GM23338 (cell line): ENCODE measurements around the gene SLC25A24. TPM values are rescaled to one million over a fixed set of nuclear protein-coding genes. Genes with fewer than 3 reads are reported as not detected.

ENCODE experiments used
- ATAC-seq: fragments of 200-7000 bp; cut with Tn5 transposase; 3 replicates; pipeline ENCODE4 v1.9.1; 2020
- DNase-seq: peaks from one replicate; pipeline ENCODE4 v3.0.0-alpha.2; 2015; ENCODE audit warnings: low spot score
- H2AFZ ChIP-seq: fragments of 200-600 bp; sonication (generic); 2 replicates; pipeline ENCODE4 v1.8.0; 2016; ENCODE audit warnings: antibody characterized with exemption, mild to moderate bottlenecking, moderate library complexity
- H3F3A ChIP-seq: fragments of 200-600 bp; sonication (generic); replicated peaks from 2 replicates; pipeline ENCODE4 v1.8.0; 2017; ENCODE audit warnings: antibody characterized with exemption, mixed run types, low read depth
- H3K27ac ChIP-seq: fragments of 200-600 bp; sonication (generic); 2 replicates; pipeline ENCODE4 v1.6.1; 2016; ENCODE audit warnings: low read depth
- H3K27me3 ChIP-seq: fragments of 200-600 bp; sonication (generic); 2 replicates; pipeline ENCODE4 v1.8.0; 2016; ENCODE audit warnings: mild to moderate bottlenecking, mixed run types, moderate library complexity; ENCODE audit not compliant: insufficient read depth
- H3K36me3 ChIP-seq: fragments of 200-600 bp; sonication (generic); 2 replicates; pipeline ENCODE4 v1.8.0; 2016; ENCODE audit warnings: mild to moderate bottlenecking; ENCODE audit not compliant: insufficient read depth
- H3K4me1 ChIP-seq: fragments of 200-600 bp; sonication (generic); 2 replicates; pipeline ENCODE4 v1.8.0; 2016; ENCODE audit warnings: mild to moderate bottlenecking, moderate library complexity; ENCODE audit not compliant: insufficient read depth
- H3K4me2 ChIP-seq: fragments of 200-600 bp; sonication (generic); 2 replicates; pipeline ENCODE4 v1.7.1; 2017; ENCODE audit warnings: mixed run types
- H3K4me3 ChIP-seq: fragments of 200-600 bp; sonication (generic); 2 replicates; pipeline ENCODE4 v1.6.1; 2016; ENCODE audit warnings: mixed run types
- H3K79me2 ChIP-seq: fragments of 200-600 bp; sonication (generic); replicated peaks from 2 replicates; pipeline ENCODE4 v1.8.0; 2017; ENCODE audit warnings: mild to moderate bottlenecking; ENCODE audit not compliant: insufficient read depth
- H3K9me2 ChIP-seq: fragments of 200-600 bp; sonication (generic); 2 replicates; pipeline ENCODE4 v1.8.0; 2017; ENCODE audit not compliant: insufficient read depth
- H4K20me1 ChIP-seq: fragments of 200-600 bp; sonication (generic); replicated peaks from 2 replicates; pipeline ENCODE4 v1.8.0; 2017; ENCODE audit warnings: mild to moderate bottlenecking; ENCODE audit not compliant: insufficient read depth
- H3K27ac Mint-ChIP-seq: 2 replicates; pipeline ENCODE4 v1.8.0; 2020; ENCODE audit warnings: inconsistent platforms, mild to moderate bottlenecking, moderate library complexity, mixed read lengths
- H3K27me3 Mint-ChIP-seq: 3 replicates; pipeline ENCODE4 v1.8.0; 2022; ENCODE audit warnings: low read depth, mild to moderate bottlenecking, moderate library complexity, mixed read lengths, inconsistent platforms; ENCODE audit not compliant: insufficient read depth, poor library complexity
- H3K36me3 Mint-ChIP-seq: 3 replicates; pipeline ENCODE4 v1.8.0; 2021; ENCODE audit warnings: low read depth, mild to moderate bottlenecking, inconsistent platforms, moderate library complexity, mixed read lengths
- H3K4me1 Mint-ChIP-seq: 3 replicates; pipeline ENCODE4 v1.8.0; 2020; ENCODE audit warnings: mild to moderate bottlenecking, inconsistent platforms, mixed read lengths
- H3K4me3 Mint-ChIP-seq: 3 replicates; pipeline ENCODE4 v1.8.0; 2021; ENCODE audit warnings: moderate library complexity, mild to moderate bottlenecking, inconsistent platforms, mixed read lengths
- H3K9me3 Mint-ChIP-seq: 3 replicates; pipeline ENCODE4 v1.8.0; 2020; ENCODE audit warnings: moderate library complexity, mild to moderate bottlenecking, inconsistent platforms, mixed read lengths
- CREB1 ChIP-seq: fragments of 250-450 bp; sonication (Bioruptor Pico); IDR thresholded peaks from 2 replicates; pipeline ENCODE4 v1.5.0; 2020; ENCODE audit warnings: low read depth, mild to moderate bottlenecking, moderate library complexity
- EZH2phosphoT487 ChIP-seq: fragments of 200-600 bp; sonication (generic); IDR thresholded peaks from one replicate; pipeline ENCODE4 v1.8.1; 2018; ENCODE audit warnings: antibody characterized with exemption; ENCODE audit not compliant: unreplicated experiment
- JUNB ChIP-seq: IDR thresholded peaks from one replicate; pipeline ENCODE4 v1.6.1; 2016; ENCODE audit warnings: antibody characterized with exemption; ENCODE audit not compliant: unreplicated experiment
- NANOG ChIP-seq: IDR thresholded peaks from 2 replicates; pipeline ENCODE4 v1.6.1; 2016; ENCODE audit warnings: antibody characterized with exemption, borderline replicate concordance
- POLR2AphosphoS5 ChIP-seq: IDR thresholded peaks from 2 replicates; pipeline ENCODE4 v1.6.1; 2016; ENCODE audit warnings: antibody characterized with exemption, low read depth
- ZNF114 ChIP-seq: fragments of 250-450 bp; sonication (Bioruptor Pico); IDR thresholded peaks from 2 replicates; pipeline ENCODE4 v1.5.0; 2020; ENCODE audit warnings: mild to moderate bottlenecking, moderate library complexity
- polyA plus RNA-seq: library from polyadenylated mRNA; unstranded; fragments of >200 nt; fragmentation: Nextera tagmentation; extraction: Ambion mirVana; gene quantifications from 2 replicates; pipeline ENCODE4 v1.2.1, GENCODE V29; 2016
- total RNA-seq: library from RNA; depleted of rRNA; stranded (reverse); fragments of >200 nt; shearing (Covaris generic); gene quantifications from 2 replicates; pipeline ENCODE4 v1.2.3, GENCODE V29; 2014
- TF ChIP-seq, protein P1 (sequence below), 2 experiments: fragments of 200-600 bp in 1 of 2; sonication (generic) in 1 of 2; conservative IDR thresholded peaks; 2 replicates each; pipeline versions ENCODE4 v1.5.1 to v1.6.1; 2016 to 2017; ENCODE audit warnings: antibody characterized with exemption in 2 of 2, low read depth in 2 of 2, mild to moderate bottlenecking in 2 of 2, moderate library complexity in 1 of 2
- TF ChIP-seq, protein P2 (sequence below): fragments of 250-450 bp; sonication (Bioruptor Pico); IDR thresholded peaks from 2 replicates; pipeline ENCODE4 v1.5.0; 2020; ENCODE audit warnings: mild to moderate bottlenecking, moderate library complexity

The SLC25A24 gene
- total and polyA plus RNA-seq, 2 experiments from 2014 or later = 17.4 to 46.0 TPM

DNA sequence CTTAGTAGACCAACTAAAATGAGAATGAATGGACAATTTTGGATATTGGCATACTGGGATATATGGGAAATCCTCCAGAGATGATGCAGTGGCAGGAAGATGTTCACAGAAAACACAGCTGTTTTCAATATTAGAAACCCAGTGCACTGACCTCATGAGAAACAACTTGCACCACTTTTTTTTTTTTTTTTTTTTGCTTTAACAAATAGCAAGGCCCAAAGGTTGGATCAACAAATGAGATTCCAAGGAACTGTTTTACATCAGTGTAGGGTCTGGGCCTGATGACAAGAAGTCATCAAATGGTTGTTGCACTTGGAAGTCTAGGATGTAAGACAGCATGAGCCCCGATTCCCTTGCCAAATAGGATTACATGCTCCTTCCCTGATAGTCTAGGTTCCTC is 110.7 kb downstream of the SLC25A24 start:
- H3K9me2 ChIP-seq = no peaks in the 10 kb centered on the region
- no peak overlapping the region for H3K4me3 ChIP-seq
- no peak for DNase-seq
- no peaks in the 10 kb centered on the region for H3F3A ChIP-seq
- no peaks in the 10 kb centered on the region for H3K4me1 ChIP-seq
- no peaks in the 10 kb centered on the region for H4K20me1 ChIP-seq
- TF ChIP-seq CREB1 (CRISPR knock-in tag) (no peak), POLR2AphosphoS5 (no peak), NANOG (no peak), ZNF114 (CRISPR knock-in tag) (no peak), JUNB (no peak), EZH2phosphoT487 (no peak)
- TF ChIP-seq, protein P1, sequence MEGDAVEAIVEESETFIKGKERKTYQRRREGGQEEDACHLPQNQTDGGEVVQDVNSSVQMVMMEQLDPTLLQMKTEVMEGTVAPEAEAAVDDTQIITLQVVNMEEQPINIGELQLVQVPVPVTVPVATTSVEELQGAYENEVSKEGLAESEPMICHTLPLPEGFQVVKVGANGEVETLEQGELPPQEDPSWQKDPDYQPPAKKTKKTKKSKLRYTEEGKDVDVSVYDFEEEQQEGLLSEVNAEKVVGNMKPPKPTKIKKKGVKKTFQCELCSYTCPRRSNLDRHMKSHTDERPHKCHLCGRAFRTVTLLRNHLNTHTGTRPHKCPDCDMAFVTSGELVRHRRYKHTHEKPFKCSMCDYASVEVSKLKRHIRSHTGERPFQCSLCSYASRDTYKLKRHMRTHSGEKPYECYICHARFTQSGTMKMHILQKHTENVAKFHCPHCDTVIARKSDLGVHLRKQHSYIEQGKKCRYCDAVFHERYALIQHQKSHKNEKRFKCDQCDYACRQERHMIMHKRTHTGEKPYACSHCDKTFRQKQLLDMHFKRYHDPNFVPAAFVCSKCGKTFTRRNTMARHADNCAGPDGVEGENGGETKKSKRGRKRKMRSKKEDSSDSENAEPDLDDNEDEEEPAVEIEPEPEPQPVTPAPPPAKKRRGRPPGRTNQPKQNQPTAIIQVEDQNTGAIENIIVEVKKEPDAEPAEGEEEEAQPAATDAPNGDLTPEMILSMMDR (conservative IDR thresholded peaks at IDR 0.05; ENCODE audit: low read depth in 2 of 2) = no peak
- TF ChIP-seq, protein P2, sequence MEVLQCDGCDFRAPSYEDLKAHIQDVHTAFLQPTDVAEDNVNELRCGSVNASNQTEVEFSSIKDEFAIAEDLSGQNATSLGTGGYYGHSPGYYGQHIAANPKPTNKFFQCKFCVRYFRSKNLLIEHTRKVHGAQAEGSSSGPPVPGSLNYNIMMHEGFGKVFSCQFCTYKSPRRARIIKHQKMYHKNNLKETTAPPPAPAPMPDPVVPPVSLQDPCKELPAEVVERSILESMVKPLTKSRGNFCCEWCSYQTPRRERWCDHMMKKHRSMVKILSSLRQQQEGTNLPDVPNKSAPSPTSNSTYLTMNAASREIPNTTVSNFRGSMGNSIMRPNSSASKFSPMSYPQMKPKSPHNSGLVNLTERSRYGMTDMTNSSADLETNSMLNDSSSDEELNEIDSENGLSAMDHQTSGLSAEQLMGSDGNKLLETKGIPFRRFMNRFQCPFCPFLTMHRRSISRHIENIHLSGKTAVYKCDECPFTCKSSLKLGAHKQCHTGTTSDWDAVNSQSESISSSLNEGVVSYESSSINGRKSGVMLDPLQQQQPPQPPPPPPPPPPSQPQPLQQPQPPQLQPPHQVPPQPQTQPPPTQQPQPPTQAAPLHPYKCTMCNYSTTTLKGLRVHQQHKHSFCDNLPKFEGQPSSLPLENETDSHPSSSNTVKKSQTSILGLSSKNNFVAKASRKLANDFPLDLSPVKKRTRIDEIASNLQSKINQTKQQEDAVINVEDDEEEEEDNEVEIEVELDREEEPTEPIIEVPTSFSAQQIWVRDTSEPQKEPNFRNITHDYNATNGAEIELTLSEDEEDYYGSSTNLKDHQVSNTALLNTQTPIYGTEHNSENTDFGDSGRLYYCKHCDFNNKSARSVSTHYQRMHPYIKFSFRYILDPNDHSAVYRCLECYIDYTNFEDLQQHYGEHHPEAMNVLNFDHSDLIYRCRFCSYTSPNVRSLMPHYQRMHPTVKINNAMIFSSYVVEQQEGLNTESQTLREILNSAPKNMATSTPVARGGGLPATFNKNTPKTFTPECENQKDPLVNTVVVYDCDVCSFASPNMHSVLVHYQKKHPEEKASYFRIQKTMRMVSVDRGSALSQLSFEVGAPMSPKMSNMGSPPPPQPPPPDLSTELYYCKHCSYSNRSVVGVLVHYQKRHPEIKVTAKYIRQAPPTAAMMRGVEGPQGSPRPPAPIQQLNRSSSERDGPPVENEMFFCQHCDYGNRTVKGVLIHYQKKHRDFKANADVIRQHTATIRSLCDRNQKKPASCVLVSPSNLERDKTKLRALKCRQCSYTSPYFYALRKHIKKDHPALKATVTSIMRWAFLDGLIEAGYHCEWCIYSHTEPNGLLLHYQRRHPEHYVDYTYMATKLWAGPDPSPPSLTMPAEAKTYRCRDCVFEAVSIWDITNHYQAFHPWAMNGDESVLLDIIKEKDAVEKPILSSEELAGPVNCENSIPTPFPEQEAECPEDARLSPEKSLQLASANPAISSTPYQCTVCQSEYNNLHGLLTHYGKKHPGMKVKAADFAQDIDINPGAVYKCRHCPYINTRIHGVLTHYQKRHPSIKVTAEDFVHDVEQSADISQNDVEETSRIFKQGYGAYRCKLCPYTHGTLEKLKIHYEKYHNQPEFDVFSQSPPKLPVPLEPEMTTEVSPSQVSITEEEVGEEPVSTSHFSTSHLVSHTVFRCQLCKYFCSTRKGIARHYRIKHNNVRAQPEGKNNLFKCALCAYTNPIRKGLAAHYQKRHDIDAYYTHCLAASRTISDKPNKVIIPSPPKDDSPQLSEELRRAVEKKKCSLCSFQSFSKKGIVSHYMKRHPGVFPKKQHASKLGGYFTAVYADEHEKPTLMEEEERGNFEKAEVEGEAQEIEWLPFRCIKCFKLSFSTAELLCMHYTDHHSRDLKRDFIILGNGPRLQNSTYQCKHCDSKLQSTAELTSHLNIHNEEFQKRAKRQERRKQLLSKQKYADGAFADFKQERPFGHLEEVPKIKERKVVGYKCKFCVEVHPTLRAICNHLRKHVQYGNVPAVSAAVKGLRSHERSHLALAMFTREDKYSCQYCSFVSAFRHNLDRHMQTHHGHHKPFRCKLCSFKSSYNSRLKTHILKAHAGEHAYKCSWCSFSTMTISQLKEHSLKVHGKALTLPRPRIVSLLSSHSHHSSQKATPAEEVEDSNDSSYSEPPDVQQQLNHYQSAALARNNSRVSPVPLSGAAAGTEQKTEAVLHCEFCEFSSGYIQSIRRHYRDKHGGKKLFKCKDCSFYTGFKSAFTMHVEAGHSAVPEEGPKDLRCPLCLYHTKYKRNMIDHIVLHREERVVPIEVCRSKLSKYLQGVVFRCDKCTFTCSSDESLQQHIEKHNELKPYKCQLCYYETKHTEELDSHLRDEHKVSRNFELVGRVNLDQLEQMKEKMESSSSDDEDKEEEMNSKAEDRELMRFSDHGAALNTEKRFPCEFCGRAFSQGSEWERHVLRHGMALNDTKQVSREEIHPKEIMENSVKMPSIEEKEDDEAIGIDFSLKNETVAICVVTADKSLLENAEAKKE (CRISPR knock-in tag) = no peak
- Mint-ChIP-seq H3K27ac (no peak overlapping the region), H3K9me3 (no peaks in the 10 kb centered on the region), H3K27me3 (peaks cover 2% of the 10 kb centered on the region), H3K4me1 (no peaks in the 10 kb centered on the region), H3K4me3 (no peak overlapping the region), H3K36me3 (no peaks in the 10 kb centered on the region)
- no peaks in the 10 kb centered on the region for H3K36me3 ChIP-seq
- H3K4me2 ChIP-seq = no peak overlapping the region
- no peaks in the 10 kb centered on the region for H3K79me2 ChIP-seq
- no peak for ATAC-seq
- H2AFZ ChIP-seq = no peak overlapping the region
- no peaks in the 10 kb centered on the region for H3K27me3 ChIP-seq
- no peak overlapping the region for H3K27ac ChIP-seq
